K562 (cell line): Measurements from ENCODE around the gene ZFAND3. TPM values are rescaled to one million over a fixed set of nuclear protein-coding genes. Genes with fewer than 3 reads are reported as not detected.

ENCODE experiments used
- CREM ChIP-seq: IDR thresholded peaks from 2 replicates; pipeline ENCODE4 v1.6.1; 2014; ENCODE audit warnings: antibody characterized with exemption, low read depth
- ETV1 ChIP-seq: fragments of 450-650 bp; conservative IDR thresholded peaks from 2 replicates; pipeline ENCODE4 v1.6.1; 2016; ENCODE audit warnings: missing genetic modification characterization, control low read depth, low read depth, missing compliant biosample characterization
- polyA plus RNA-seq, 8 experiments: library from polyadenylated mRNA; depleted of rRNA in 4 of 8; stranded (reverse) in 5 of 8; unstranded in 3 of 8; fragments of >200 nt; fragmentation: Nextera tagmentation in 2 of 8; fragmentation: Illumina TruSeq in 1 of 8; extraction: Ambion mirVana in 2 of 8; extraction: Trizol in 1 of 8; gene quantifications; 2 replicates each; pipeline versions ENCODE4 v1.2.1 to v1.2.3, GENCODE V29; 2011 to 2014; ENCODE audit warnings: inconsistent platforms in 1 of 8, missing spikeins in 1 of 8
- total RNA-seq, 7 experiments: library from RNA; depleted of rRNA in 6 of 7; stranded (reverse); fragments of >200 nt in 6 of 7; fragmentation: Illumina TruSeq in 2 of 7; extraction: Trizol in 2 of 7; gene quantifications; 2 replicates each; pipeline versions ENCODE4 v1.2.1 to v1.2.3, GENCODE V29; 2011 to 2021; ENCODE audit warnings: low replicate concordance in 1 of 7
- TF ChIP-seq, protein P1 (sequence below): fragments of 450-650 bp; IDR thresholded peaks from 2 replicates; pipeline ENCODE4 v1.6.1; 2018; ENCODE audit not compliant: partially characterized antibody
- TF ChIP-seq, protein P2 (sequence below): fragments of 450-650 bp; formaldehyde crosslinking; IDR thresholded peaks from 2 replicates; pipeline ENCODE4 v1.4.0; 2022; ENCODE audit warnings: missing genetic modification characterization
- TF ChIP-seq, protein P3 (sequence below): fragments of 450-650 bp; IDR thresholded peaks from 2 replicates; pipeline ENCODE4 v1.6.1; 2016; ENCODE audit warnings: borderline replicate concordance
- TF ChIP-seq, protein P4 (sequence below): IDR thresholded peaks from 3 replicates; pipeline ENCODE4 v1.6.1; 2011; ENCODE audit warnings: borderline replicate concordance, mild to moderate bottlenecking; ENCODE audit not compliant: insufficient read length, insufficient read depth
- TF ChIP-seq, protein P5 (sequence below): sonication (generic); formaldehyde crosslinking; IDR thresholded peaks from 2 replicates; pipeline ENCODE4 v1.8.0; 2022; ENCODE audit warnings: mild to moderate bottlenecking, missing genetic modification reagents
- TF ChIP-seq, protein P6 (sequence below): fragments of 250-450 bp; sonication (Bioruptor Pico); IDR thresholded peaks from 2 replicates; pipeline ENCODE4 v1.4.0; 2020; ENCODE audit warnings: mild to moderate bottlenecking, moderate library complexity, borderline replicate concordance

Gene ZFAND3
- total and polyA plus RNA-seq, 9 of the 15 experiments (the other 6 are each of a cell fraction or from before 2014, with no cell fraction given) = 0.81 to 26.6 (median 11.8) TPM

DNA sequence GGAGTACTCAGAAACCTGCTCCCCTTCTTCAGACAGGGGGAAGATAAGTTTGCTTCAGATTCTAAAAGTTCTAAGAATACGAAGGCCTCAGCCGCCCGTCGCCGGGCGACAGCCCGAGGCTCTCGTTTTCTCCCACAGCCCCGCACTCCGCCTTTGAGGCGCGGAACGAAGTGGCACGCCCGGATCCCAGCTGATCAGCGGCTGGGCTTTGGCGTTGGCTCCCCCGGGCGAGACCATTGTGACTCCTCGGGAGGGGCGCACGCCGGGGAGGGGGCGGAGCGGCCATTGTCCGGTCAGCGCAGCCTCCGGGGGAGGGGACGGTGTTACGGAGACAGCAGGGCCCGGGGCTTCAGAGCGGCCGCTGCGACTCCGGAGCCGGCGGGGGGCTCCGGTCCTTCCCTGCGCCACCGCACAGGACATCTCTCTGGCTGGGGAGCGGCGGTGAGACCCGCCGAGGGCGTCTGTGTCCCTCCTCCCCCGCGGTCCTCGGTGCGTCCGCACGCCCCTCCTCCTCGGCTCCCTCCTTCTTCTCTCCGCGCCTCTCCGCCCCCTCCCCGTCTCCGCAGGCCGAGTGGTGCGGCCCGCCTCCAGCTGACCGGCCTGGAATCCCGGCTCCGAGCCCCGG, at the start of gene ZFAND3 (continued):
- TF ChIP-seq, protein P1, sequence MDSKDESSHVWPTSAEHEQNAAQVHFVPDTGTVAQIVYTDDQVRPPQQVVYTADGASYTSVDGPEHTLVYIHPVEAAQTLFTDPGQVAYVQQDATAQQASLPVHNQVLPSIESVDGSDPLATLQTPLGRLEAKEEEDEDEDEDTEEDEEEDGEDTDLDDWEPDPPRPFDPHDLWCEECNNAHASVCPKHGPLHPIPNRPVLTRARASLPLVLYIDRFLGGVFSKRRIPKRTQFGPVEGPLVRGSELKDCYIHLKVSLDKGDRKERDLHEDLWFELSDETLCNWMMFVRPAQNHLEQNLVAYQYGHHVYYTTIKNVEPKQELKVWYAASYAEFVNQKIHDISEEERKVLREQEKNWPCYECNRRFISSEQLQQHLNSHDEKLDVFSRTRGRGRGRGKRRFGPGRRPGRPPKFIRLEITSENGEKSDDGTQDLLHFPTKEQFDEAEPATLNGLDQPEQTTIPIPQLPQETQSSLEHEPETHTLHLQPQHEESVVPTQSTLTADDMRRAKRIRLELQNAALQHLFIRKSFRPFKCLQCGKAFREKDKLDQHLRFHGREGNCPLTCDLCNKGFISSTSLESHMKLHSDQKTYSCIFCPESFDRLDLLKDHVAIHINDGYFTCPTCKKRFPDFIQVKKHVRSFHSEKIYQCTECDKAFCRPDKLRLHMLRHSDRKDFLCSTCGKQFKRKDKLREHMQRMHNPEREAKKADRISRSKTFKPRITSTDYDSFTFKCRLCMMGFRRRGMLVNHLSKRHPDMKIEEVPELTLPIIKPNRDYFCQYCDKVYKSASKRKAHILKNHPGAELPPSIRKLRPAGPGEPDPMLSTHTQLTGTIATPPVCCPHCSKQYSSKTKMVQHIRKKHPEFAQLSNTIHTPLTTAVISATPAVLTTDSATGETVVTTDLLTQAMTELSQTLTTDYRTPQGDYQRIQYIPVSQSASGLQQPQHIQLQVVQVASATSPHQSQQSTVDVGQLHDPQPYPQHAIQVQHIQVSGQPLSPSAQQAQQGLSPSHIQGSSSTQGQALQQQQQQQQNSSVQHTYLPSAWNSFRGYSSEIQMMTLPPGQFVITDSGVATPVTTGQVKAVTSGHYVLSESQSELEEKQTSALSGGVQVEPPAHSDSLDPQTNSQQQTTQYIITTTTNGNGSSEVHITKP = peak; percentile 100
- TF ChIP-seq CREM (0 out of 2 replicates have a peak, but pooled peaks have one; percentile 45), ETV1 (tag) (no peak)
- TF ChIP-seq, protein P2, sequence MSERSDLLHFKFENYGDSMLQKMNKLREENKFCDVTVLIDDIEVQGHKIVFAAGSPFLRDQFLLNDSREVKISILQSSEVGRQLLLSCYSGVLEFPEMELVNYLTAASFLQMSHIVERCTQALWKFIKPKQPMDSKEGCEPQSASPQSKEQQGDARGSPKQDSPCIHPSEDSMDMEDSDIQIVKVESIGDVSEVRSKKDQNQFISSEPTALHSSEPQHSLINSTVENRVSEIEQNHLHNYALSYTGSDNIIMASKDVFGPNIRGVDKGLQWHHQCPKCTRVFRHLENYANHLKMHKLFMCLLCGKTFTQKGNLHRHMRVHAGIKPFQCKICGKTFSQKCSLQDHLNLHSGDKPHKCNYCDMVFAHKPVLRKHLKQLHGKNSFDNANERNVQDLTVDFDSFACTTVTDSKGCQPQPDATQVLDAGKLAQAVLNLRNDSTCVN (CRISPR knock-in tag) = no peak
- TF ChIP-seq, protein P3, sequence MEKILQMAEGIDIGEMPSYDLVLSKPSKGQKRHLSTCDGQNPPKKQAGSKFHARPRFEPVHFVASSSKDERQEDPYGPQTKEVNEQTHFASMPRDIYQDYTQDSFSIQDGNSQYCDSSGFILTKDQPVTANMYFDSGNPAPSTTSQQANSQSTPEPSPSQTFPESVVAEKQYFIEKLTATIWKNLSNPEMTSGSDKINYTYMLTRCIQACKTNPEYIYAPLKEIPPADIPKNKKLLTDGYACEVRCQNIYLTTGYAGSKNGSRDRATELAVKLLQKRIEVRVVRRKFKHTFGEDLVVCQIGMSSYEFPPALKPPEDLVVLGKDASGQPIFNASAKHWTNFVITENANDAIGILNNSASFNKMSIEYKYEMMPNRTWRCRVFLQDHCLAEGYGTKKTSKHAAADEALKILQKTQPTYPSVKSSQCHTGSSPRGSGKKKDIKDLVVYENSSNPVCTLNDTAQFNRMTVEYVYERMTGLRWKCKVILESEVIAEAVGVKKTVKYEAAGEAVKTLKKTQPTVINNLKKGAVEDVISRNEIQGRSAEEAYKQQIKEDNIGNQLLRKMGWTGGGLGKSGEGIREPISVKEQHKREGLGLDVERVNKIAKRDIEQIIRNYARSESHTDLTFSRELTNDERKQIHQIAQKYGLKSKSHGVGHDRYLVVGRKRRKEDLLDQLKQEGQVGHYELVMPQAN = no peak
- TF ChIP-seq, protein P4, sequence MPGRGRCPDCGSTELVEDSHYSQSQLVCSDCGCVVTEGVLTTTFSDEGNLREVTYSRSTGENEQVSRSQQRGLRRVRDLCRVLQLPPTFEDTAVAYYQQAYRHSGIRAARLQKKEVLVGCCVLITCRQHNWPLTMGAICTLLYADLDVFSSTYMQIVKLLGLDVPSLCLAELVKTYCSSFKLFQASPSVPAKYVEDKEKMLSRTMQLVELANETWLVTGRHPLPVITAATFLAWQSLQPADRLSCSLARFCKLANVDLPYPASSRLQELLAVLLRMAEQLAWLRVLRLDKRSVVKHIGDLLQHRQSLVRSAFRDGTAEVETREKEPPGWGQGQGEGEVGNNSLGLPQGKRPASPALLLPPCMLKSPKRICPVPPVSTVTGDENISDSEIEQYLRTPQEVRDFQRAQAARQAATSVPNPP = no peak
- TF ChIP-seq, protein P5, sequence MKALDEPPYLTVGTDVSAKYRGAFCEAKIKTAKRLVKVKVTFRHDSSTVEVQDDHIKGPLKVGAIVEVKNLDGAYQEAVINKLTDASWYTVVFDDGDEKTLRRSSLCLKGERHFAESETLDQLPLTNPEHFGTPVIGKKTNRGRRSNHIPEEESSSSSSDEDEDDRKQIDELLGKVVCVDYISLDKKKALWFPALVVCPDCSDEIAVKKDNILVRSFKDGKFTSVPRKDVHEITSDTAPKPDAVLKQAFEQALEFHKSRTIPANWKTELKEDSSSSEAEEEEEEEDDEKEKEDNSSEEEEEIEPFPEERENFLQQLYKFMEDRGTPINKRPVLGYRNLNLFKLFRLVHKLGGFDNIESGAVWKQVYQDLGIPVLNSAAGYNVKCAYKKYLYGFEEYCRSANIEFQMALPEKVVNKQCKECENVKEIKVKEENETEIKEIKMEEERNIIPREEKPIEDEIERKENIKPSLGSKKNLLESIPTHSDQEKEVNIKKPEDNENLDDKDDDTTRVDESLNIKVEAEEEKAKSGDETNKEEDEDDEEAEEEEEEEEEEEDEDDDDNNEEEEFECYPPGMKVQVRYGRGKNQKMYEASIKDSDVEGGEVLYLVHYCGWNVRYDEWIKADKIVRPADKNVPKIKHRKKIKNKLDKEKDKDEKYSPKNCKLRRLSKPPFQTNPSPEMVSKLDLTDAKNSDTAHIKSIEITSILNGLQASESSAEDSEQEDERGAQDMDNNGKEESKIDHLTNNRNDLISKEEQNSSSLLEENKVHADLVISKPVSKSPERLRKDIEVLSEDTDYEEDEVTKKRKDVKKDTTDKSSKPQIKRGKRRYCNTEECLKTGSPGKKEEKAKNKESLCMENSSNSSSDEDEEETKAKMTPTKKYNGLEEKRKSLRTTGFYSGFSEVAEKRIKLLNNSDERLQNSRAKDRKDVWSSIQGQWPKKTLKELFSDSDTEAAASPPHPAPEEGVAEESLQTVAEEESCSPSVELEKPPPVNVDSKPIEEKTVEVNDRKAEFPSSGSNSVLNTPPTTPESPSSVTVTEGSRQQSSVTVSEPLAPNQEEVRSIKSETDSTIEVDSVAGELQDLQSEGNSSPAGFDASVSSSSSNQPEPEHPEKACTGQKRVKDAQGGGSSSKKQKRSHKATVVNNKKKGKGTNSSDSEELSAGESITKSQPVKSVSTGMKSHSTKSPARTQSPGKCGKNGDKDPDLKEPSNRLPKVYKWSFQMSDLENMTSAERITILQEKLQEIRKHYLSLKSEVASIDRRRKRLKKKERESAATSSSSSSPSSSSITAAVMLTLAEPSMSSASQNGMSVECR (CRISPR knock-in tag) = peak; percentile 78
- TF ChIP-seq, protein P6, sequence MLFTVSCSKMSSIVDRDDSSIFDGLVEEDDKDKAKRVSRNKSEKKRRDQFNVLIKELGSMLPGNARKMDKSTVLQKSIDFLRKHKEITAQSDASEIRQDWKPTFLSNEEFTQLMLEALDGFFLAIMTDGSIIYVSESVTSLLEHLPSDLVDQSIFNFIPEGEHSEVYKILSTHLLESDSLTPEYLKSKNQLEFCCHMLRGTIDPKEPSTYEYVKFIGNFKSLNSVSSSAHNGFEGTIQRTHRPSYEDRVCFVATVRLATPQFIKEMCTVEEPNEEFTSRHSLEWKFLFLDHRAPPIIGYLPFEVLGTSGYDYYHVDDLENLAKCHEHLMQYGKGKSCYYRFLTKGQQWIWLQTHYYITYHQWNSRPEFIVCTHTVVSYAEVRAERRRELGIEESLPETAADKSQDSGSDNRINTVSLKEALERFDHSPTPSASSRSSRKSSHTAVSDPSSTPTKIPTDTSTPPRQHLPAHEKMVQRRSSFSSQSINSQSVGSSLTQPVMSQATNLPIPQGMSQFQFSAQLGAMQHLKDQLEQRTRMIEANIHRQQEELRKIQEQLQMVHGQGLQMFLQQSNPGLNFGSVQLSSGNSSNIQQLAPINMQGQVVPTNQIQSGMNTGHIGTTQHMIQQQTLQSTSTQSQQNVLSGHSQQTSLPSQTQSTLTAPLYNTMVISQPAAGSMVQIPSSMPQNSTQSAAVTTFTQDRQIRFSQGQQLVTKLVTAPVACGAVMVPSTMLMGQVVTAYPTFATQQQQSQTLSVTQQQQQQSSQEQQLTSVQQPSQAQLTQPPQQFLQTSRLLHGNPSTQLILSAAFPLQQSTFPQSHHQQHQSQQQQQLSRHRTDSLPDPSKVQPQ (CRISPR knock-in tag) = 0 out of 2 replicates have a peak, but pooled peaks have one; percentile 15
